KMS-11 (cell line): Measurements from ENCODE around the gene KLHL35.

Source experiments
- H2AFZ ChIP-seq: fragments of 200-600 bp; sonication (generic); 2 replicates; pipeline ENCODE4 v1.6.1; 2016; ENCODE audit warnings: antibody characterized with exemption, mixed run types, low read depth
- H3K27ac ChIP-seq: fragments of 200-600 bp; sonication (generic); 2 replicates; pipeline ENCODE4 v1.6.1; 2016; ENCODE audit warnings: mild to moderate bottlenecking, mixed run types
- H3K27me3 ChIP-seq: fragments of 200-600 bp; sonication (generic); 2 replicates; pipeline ENCODE4 v1.6.1; 2017; ENCODE audit warnings: mild to moderate bottlenecking, low read depth, mixed run types, moderate library complexity; ENCODE audit not compliant: insufficient read depth
- H3K36me3 ChIP-seq: fragments of 200-600 bp; sonication (generic); 2 replicates; pipeline ENCODE4 v1.6.1; 2017; ENCODE audit warnings: mild to moderate bottlenecking, mixed run types; ENCODE audit not compliant: insufficient read depth
- H3K4me1 ChIP-seq: fragments of 200-600 bp; sonication (generic); 2 replicates; pipeline ENCODE4 v1.6.1; 2016; ENCODE audit warnings: mild to moderate bottlenecking, low read depth, mixed run types; ENCODE audit not compliant: poor library complexity, severe bottlenecking
- H3K4me2 ChIP-seq: fragments of 200-600 bp; sonication (generic); 2 replicates; pipeline ENCODE4 v1.7.0; 2016; ENCODE audit warnings: mild to moderate bottlenecking, mixed run types
- H3K4me3 ChIP-seq: fragments of 200-600 bp; sonication (generic); IDR thresholded peaks from 2 replicates; pipeline ENCODE4 v1.6.1; 2017; ENCODE audit warnings: low read depth, low read length, mixed read lengths; ENCODE audit not compliant: insufficient read depth
- H3K79me2 ChIP-seq: fragments of 200-600 bp; sonication (generic); 2 replicates; pipeline ENCODE4 v1.6.1; 2016; ENCODE audit warnings: low read depth, mixed run types; ENCODE audit not compliant: insufficient read depth
- H3K9ac ChIP-seq: fragments of 200-600 bp; sonication (generic); 2 replicates; pipeline ENCODE4 v1.6.1; 2016; ENCODE audit warnings: mild to moderate bottlenecking, mixed run types
- H4K20me1 ChIP-seq: fragments of 200-600 bp; sonication (generic); 2 replicates; pipeline ENCODE4 v1.6.1; 2016; ENCODE audit warnings: mild to moderate bottlenecking, mixed run types; ENCODE audit not compliant: insufficient read depth
- TF ChIP-seq, protein P1 (sequence below): fragments of 200-600 bp; sonication (generic); conservative IDR thresholded peaks from 2 replicates; pipeline ENCODE4 v1.6.1; 2017; ENCODE audit warnings: low read depth, mild to moderate bottlenecking, antibody characterized with exemption, low read length, moderate library complexity, mixed read lengths

KLHL35 gene

DNA sequence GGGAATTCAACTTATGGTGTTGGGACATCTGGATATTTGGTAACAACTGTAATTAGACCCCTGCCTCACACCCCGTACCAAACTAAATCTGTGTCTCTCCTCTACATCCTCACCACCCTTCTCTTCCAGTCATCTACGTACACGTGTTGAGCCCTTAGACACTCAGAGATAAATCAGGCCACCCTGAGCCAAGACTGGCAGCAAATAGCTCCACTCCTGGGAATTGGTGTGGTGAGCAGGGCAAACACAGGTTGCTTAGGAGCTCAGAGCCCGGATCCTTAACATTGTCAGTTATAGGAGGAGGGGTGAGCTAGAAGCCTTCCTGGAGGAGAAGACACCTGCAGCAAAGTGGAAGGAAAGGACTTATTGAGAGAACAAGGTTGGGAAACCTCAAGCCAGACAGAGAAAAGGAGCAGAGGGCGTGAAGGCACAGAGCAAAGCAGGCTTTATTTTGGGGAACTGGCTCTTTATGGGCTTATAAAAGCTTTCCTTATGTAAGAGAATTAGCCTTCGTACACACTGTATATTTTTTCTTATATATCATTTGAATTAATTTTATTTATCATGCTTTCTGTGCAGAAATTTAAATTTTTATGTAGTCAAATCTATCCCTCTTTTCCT lies 36.9 kb upstream of the KLHL35 start:
- Histone ChIP-seq H3K4me1 (no peaks in the 10 kb centered on the region), H2AFZ (no peak overlapping the region), H3K36me3 (no peaks in the 10 kb centered on the region), H3K27ac (no peak overlapping the region), H3K79me2 (no peaks in the 10 kb centered on the region), H3K4me2 (no peak overlapping the region), H3K4me3 (no peak overlapping the region), H4K20me1 (no peaks in the 10 kb centered on the region), H3K27me3 (no peaks in the 10 kb centered on the region), H3K9ac (no peak overlapping the region)
- TF ChIP-seq, protein P1, sequence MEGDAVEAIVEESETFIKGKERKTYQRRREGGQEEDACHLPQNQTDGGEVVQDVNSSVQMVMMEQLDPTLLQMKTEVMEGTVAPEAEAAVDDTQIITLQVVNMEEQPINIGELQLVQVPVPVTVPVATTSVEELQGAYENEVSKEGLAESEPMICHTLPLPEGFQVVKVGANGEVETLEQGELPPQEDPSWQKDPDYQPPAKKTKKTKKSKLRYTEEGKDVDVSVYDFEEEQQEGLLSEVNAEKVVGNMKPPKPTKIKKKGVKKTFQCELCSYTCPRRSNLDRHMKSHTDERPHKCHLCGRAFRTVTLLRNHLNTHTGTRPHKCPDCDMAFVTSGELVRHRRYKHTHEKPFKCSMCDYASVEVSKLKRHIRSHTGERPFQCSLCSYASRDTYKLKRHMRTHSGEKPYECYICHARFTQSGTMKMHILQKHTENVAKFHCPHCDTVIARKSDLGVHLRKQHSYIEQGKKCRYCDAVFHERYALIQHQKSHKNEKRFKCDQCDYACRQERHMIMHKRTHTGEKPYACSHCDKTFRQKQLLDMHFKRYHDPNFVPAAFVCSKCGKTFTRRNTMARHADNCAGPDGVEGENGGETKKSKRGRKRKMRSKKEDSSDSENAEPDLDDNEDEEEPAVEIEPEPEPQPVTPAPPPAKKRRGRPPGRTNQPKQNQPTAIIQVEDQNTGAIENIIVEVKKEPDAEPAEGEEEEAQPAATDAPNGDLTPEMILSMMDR = no peak

DNA sequence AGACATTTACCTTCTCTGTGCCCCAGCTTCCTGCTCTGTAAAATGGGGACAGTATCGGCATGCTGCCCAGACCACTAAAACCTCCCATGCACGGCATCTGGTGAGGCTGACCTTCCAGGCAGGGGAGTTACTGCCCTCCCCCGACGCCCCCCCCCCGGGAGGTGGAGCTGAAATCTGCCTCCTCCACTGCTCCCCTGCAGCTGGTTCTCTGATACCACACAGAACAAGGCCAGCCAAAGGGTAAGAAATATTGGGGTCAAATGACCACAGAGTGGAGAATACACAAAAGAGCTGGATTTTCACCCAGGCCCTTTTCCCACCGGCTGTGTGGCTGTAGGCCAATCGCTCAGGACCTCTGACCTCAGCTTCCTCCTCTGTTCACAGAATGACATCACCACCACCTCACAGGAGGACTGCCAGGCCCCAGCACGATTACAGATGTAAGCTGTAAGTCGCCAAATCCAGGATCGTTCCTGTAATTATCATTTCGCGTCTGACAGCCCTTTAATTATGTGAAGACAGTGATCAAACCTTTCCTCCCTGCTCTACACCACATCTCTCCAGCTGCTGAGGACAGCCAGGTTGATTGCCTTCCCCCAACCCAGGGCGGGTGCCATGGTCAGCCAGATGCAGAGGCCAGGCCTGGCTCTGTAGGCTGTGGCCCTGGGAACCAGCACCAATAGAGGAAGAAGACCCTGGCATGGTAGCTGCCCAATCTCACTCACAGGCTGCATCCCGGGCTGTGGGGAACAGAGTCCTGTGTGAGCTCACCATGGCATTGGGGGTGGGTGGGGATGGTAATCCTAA lies 35.7 kb upstream of the KLHL35 start:
- Histone ChIP-seq H3K27me3 (no peaks in the 10 kb centered on the region), H3K9ac (no peak overlapping the region), H2AFZ (no peak overlapping the region), H3K4me2 (no peak overlapping the region), H3K36me3 (no peaks in the 10 kb centered on the region), H3K4me1 (no peaks in the 10 kb centered on the region), H3K27ac (no peak overlapping the region), H3K79me2 (no peaks in the 10 kb centered on the region), H4K20me1 (no peaks in the 10 kb centered on the region), H3K4me3 (no peak overlapping the region)
- TF ChIP-seq, protein P1 = no peak

DNA sequence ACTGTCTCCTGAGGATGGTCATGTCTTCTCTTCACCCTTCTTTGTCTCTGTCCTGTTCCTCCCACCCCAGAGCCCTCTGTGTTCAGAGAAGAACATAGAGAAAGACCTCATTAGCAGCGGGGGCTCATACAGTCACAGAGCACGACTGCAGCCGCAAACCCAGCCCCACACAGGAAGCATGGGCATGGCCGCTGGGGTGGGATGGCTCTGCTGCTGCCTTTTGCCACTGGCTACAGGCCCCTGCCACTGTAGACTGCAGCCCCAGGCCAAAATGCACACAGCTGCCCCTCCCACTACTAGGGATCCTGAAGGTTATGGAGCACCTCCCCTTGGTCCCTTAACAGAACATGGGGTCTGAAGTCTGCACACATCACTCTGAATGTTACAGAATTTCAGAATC lies 34.9 kb upstream of the KLHL35 start:
- Histone ChIP-seq H3K9ac (no peak overlapping the region), H3K27me3 (no peaks in the 10 kb centered on the region), H3K4me3 (no peak overlapping the region), H3K4me2 (no peak overlapping the region), H4K20me1 (no peaks in the 10 kb centered on the region), H3K27ac (no peak overlapping the region), H3K79me2 (no peaks in the 10 kb centered on the region), H2AFZ (no peak overlapping the region), H3K4me1 (no peaks in the 10 kb centered on the region), H3K36me3 (no peaks in the 10 kb centered on the region)
- TF ChIP-seq, protein P1 = no peak

DNA sequence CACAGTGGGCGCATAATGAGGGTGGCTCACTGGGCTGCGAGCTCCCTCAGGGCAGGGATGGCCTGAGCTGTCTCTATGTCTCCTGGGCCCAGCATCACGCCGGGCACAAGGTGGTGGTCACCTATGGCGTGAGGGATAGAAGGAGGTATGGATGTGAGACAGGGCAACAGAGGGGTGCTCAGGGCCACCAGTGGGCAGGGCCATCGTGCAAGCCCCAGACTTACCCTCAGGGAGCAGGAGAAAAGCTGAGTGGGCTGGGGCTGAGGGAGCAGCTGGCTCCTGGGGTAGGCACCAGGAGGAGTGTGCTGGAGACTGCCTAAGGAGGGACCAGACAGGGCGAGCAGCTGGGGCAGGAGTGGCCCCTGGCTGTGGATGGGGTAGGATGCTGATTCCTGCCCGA lies 34.3 kb upstream of the KLHL35 start:
- Histone ChIP-seq H4K20me1 (no peaks in the 10 kb centered on the region), H3K4me3 (no peak overlapping the region), H3K27me3 (no peaks in the 10 kb centered on the region), H2AFZ (no peak overlapping the region), H3K4me2 (no peak overlapping the region), H3K27ac (no peak overlapping the region), H3K36me3 (no peaks in the 10 kb centered on the region), H3K4me1 (no peaks in the 10 kb centered on the region), H3K79me2 (no peaks in the 10 kb centered on the region), H3K9ac (no peak overlapping the region)
- TF ChIP-seq, protein P1 = no peak
